Sigmoid colon (tissue), 4 donors: ENCODE measurements around the gene PLAGL2.
"Not testable (repeated sequence)": the region's sequence is repeated elsewhere in the genome, so short reads cannot be mapped to it uniquely, and the experiment has no call there.

ENCODE experiments used
- EP300 ChIP-seq, 4 donors: sonication (generic); formaldehyde crosslinking; IDR thresholded peaks; one replicate each; pipeline ENCODE4 v1.6.1; 2017; ENCODE audit warnings: antibody characterized with exemption in 4 of 4
- POLR2A ChIP-seq, 2 donors: fragments of 450-650 bp; IDR thresholded peaks; one replicate each; pipeline ENCODE4 v1.6.1; 2016; ENCODE audit warnings: antibody characterized with exemption in 2 of 2, mild to moderate bottlenecking in 2 of 2, moderate library complexity in 2 of 2
- POLR2AphosphoS5 ChIP-seq, 4 donors: sonication (generic); formaldehyde crosslinking; IDR thresholded peaks; one replicate each; pipeline ENCODE4 v1.6.1; 2017; ENCODE audit warnings: antibody characterized with exemption in 4 of 4
- TF ChIP-seq, protein P1 (sequence below), 4 experiments: fragments of 450-650 bp in 3 of 4; fragments of 200-600 bp in 1 of 4; IDR thresholded peaks; one replicate each; pipeline ENCODE4 v1.5.1; 2016 to 2019; ENCODE audit warnings: antibody characterized with exemption in 4 of 4, mild to moderate bottlenecking in 3 of 4, moderate library complexity in 2 of 4

GRCh38 chr20:32193336-32193735 lies 14.2 kb downstream of the PLAGL2 start:
- TF ChIP-seq, protein P1, sequence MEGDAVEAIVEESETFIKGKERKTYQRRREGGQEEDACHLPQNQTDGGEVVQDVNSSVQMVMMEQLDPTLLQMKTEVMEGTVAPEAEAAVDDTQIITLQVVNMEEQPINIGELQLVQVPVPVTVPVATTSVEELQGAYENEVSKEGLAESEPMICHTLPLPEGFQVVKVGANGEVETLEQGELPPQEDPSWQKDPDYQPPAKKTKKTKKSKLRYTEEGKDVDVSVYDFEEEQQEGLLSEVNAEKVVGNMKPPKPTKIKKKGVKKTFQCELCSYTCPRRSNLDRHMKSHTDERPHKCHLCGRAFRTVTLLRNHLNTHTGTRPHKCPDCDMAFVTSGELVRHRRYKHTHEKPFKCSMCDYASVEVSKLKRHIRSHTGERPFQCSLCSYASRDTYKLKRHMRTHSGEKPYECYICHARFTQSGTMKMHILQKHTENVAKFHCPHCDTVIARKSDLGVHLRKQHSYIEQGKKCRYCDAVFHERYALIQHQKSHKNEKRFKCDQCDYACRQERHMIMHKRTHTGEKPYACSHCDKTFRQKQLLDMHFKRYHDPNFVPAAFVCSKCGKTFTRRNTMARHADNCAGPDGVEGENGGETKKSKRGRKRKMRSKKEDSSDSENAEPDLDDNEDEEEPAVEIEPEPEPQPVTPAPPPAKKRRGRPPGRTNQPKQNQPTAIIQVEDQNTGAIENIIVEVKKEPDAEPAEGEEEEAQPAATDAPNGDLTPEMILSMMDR (IDR thresholded peaks at IDR 0.05) = not testable (repeated sequence)
- TF ChIP-seq POLR2A, EP300, POLR2AphosphoS5 (IDR thresholded peaks at IDR 0.05): not testable (repeated sequence)
